ENCODE measurements around the gene ZFPM1.

Gene ZFPM1

GRCh38 chr16:88519938-88520653, 67.0 kb downstream of the ZFPM1 start:
- Histone ChIP-seq H3K4me1 (ENCODE audit: control insufficient read depth, insufficient read depth, low read length) (peaks cover 13% of the 10 kb centered on the region), H3K27me3 (ENCODE audit: control insufficient read depth, insufficient read depth, low read length, poor library complexity, severe bottlenecking) (no peaks in the 10 kb centered on the region), H3K36me3 (ENCODE audit: control insufficient read depth, insufficient read depth, low read length) (no peaks in the 10 kb centered on the region), H3K27ac (ENCODE audit: insufficient read depth, low read depth, low read length, poor library complexity, severe bottlenecking) (no peak overlapping the region), H3K4me3 (ENCODE audit: insufficient read depth, low read depth, low read length) (no peak overlapping the region), H3K9me3 (ENCODE audit: control insufficient read depth, low read length) (no peaks in the 10 kb centered on the region)
- 93 to 95% methylated on average over 3 of the region's 3 CpGs for WGBS, 2 experiments

GRCh38 chr16:88521674-88522073, 68.6 kb downstream of the ZFPM1 start:
- WGBS, 2 experiments: 84 to 87% methylated on average over 9 of the region's 9 CpGs
- Histone ChIP-seq H3K4me3 (ENCODE audit: insufficient read depth, low read depth, low read length) (no peak overlapping the region), H3K27me3 (ENCODE audit: control insufficient read depth, insufficient read depth, low read length, poor library complexity, severe bottlenecking) (no peaks in the 10 kb centered on the region)

GRCh38 chr16:88522276-88522949, 69.3 kb downstream of the ZFPM1 start:
- Histone ChIP-seq H3K4me1 (ENCODE audit: control insufficient read depth, insufficient read depth, low read length) (no peaks in the 10 kb centered on the region), H3K27me3 (ENCODE audit: control insufficient read depth, insufficient read depth, low read length, poor library complexity, severe bottlenecking) (no peaks in the 10 kb centered on the region), H3K27ac (ENCODE audit: insufficient read depth, low read depth, low read length, poor library complexity, severe bottlenecking) (no peak overlapping the region), H3K36me3 (ENCODE audit: control insufficient read depth, insufficient read depth, low read length) (no peaks in the 10 kb centered on the region), H3K9me3 (ENCODE audit: control insufficient read depth, low read length) (no peaks in the 10 kb centered on the region), H3K4me3 (ENCODE audit: insufficient read depth, low read depth, low read length) (no peak overlapping the region)
- 88% methylated on average over 24 of the region's 24 CpGs for WGBS, 2 experiments

More at GRCh38 chr16:88521674-88522073, 68.6 kb downstream of the ZFPM1 start:
- Histone ChIP-seq H3K36me3 (ENCODE audit: control insufficient read depth, insufficient read depth, low read length) (no peaks in the 10 kb centered on the region), H3K9me3 (ENCODE audit: control insufficient read depth, low read length) (no peaks in the 10 kb centered on the region), H3K4me1 (ENCODE audit: control insufficient read depth, insufficient read depth, low read length) (peaks cover 1% of the 10 kb centered on the region), H3K27ac (ENCODE audit: insufficient read depth, low read depth, low read length, poor library complexity, severe bottlenecking) (no peak overlapping the region)

DNA sequence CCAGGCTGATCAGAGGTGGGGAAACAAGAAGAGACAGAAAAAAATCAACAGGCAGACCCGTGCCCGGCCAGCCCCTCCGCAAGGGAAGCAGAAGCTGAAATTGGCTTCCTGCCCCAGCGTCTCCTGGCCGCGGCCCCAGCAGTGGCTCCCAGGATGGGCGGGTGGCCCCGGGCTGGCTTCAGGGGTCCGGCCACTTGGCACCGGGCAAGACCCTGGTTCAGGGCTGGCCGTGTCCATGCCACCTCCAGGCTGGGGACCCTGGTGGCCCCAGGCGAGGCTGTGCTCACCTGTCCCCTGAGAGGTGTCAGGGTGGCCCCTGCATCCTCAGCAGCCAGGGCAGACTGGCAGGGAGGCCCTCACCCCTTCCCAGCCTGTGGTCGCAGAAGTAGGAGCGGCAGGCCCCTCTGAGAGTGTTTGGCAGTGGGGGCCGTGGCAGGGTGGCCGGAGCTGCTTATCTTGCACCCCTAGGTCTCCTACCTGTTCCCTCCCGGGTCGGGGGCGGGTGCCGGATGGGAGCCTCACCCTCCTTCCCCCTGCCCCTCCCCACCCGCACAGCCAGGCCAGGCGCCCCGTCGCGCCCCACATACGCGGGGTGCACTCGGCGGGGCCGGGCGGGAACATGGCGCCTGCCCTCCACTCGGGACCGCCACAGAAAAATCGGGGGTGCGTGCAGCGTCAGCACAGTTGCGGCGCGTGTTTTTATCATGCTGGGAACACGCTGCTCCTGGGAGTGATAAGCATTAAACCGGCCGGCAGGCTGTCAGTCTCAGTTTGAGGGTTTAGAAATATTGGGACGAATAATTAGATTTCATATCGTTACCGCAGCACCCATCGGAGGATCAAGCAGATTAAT, 70.5 kb downstream of the ZFPM1 start:
- Histone ChIP-seq H3K4me3 (ENCODE audit: insufficient read depth, low read depth, low read length) (no peak overlapping the region), H3K27ac (ENCODE audit: insufficient read depth, low read depth, low read length, poor library complexity, severe bottlenecking) (no peak overlapping the region), H3K9me3 (ENCODE audit: control insufficient read depth, low read length) (no peaks in the 10 kb centered on the region), H3K4me1 (ENCODE audit: control insufficient read depth, insufficient read depth, low read length) (no peaks in the 10 kb centered on the region), H3K36me3 (ENCODE audit: control insufficient read depth, insufficient read depth, low read length) (no peaks in the 10 kb centered on the region), H3K27me3 (ENCODE audit: control insufficient read depth, insufficient read depth, low read length, poor library complexity, severe bottlenecking) (no peaks in the 10 kb centered on the region)
- WGBS, 2 experiments: 91 to 92% methylated on average over 46 to 47 of the region's 47 CpGs

- no peak overlapping the region for H3K27ac ChIP-seq (ENCODE audit: insufficient read depth, low read depth, low read length, poor library complexity, severe bottlenecking)
- no peak overlapping the region for H3K4me3 ChIP-seq (ENCODE audit: insufficient read depth, low read depth, low read length)
- WGBS, 2 experiments: 87 to 88% methylated on average over 18 of the region's 18 CpGs
- no peaks in the 10 kb centered on the region for H3K36me3 ChIP-seq (ENCODE audit: control insufficient read depth, insufficient read depth, low read length)
- no peaks in the 10 kb centered on the region for H3K4me1 ChIP-seq (ENCODE audit: control insufficient read depth, insufficient read depth, low read length)
- H3K9me3 ChIP-seq (ENCODE audit: control insufficient read depth, low read length): no peaks in the 10 kb centered on the region
- no peaks in the 10 kb centered on the region for H3K27me3 ChIP-seq (ENCODE audit: control insufficient read depth, insufficient read depth, low read length, poor library complexity, severe bottlenecking)
Observed at GRCh38 chr16:88524274-88524972, 71.3 kb downstream of the ZFPM1 start.

GRCh38 chr16:88524973-88525662, 72.0 kb downstream of the ZFPM1 start:
- H3K4me3 ChIP-seq (ENCODE audit: insufficient read depth, low read depth, low read length): no peak overlapping the region
- H3K27ac ChIP-seq (ENCODE audit: insufficient read depth, low read depth, low read length, poor library complexity, severe bottlenecking): no peak overlapping the region
- H3K36me3 ChIP-seq (ENCODE audit: control insufficient read depth, insufficient read depth, low read length): no peaks in the 10 kb centered on the region
- WGBS, 2 experiments: 85 to 86% methylated on average over 18 of the region's 18 CpGs
- no peaks in the 10 kb centered on the region for H3K27me3 ChIP-seq (ENCODE audit: control insufficient read depth, insufficient read depth, low read length, poor library complexity, severe bottlenecking)
- H3K4me1 ChIP-seq (ENCODE audit: control insufficient read depth, insufficient read depth, low read length): no peaks in the 10 kb centered on the region
- no peaks in the 10 kb centered on the region for H3K9me3 ChIP-seq (ENCODE audit: control insufficient read depth, low read length)

GRCh38 chr16:88525663-88525990, 72.5 kb downstream of the ZFPM1 start:
- Histone ChIP-seq H3K27me3 (ENCODE audit: control insufficient read depth, insufficient read depth, low read length, poor library complexity, severe bottlenecking) (no peaks in the 10 kb centered on the region), H3K4me1 (ENCODE audit: control insufficient read depth, insufficient read depth, low read length) (no peaks in the 10 kb centered on the region), H3K36me3 (ENCODE audit: control insufficient read depth, insufficient read depth, low read length) (no peaks in the 10 kb centered on the region), H3K4me3 (ENCODE audit: insufficient read depth, low read depth, low read length) (no peak overlapping the region), H3K9me3 (ENCODE audit: control insufficient read depth, low read length) (no peaks in the 10 kb centered on the region), H3K27ac (ENCODE audit: insufficient read depth, low read depth, low read length, poor library complexity, severe bottlenecking) (no peak overlapping the region)
- WGBS, 2 experiments: 80 to 82% methylated on average over 17 of the region's 17 CpGs

DNA sequence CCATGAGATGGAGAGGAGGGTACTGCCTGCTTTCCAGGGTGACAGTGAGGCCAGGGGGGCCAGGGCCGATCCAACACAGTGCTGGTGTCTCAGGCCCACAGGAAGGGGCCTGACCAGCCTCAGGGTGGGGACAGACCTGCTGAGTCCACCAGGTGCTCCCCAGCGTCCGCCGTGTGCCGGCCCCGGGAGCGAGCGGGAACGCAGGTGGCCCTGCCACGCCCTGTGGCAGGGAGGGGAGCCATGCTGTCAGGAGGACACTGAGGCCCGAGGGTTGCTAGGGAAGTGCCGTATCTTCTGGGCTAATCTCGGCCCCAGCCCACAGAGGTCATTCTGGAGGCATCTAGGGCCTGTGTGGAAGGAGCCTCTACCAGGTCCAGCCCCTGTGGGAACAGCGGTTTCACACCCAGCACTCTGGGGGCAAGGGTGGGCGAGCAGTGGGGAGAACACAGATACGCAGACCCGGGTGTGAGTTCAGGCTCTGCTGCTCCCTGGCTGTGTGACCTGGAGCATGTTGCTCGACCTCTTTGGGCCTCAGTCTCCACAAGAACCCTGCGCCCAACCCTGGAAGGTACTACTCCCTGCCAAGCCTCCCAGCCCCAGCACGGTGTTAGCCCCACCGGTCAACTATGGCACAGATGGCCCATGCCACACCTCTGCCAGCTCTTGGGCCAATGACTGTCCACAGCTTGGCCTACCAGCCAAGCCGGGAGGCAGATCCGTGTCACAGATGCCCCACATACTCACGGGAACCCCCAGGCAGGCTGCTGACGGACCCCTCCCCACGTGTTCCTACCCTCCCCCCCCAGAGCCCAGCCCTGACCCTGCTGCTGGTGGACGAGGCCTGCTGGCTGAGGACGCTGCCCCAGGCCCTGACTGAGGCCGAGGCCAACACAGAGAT, 73.2 kb downstream of the ZFPM1 start:
- WGBS, 2 experiments: 86 to 88% methylated on average over 29 of the region's 29 CpGs
- Histone ChIP-seq H3K27ac (ENCODE audit: insufficient read depth, low read depth, low read length, poor library complexity, severe bottlenecking) (no peak overlapping the region), H3K4me3 (ENCODE audit: insufficient read depth, low read depth, low read length) (no peak overlapping the region), H3K27me3 (ENCODE audit: control insufficient read depth, insufficient read depth, low read length, poor library complexity, severe bottlenecking) (no peaks in the 10 kb centered on the region), H3K36me3 (ENCODE audit: control insufficient read depth, insufficient read depth, low read length) (no peaks in the 10 kb centered on the region), H3K9me3 (ENCODE audit: control insufficient read depth, low read length) (no peaks in the 10 kb centered on the region), H3K4me1 (ENCODE audit: control insufficient read depth, insufficient read depth, low read length) (no peaks in the 10 kb centered on the region)

GRCh38 chr16:88526906-88527185, 73.8 kb downstream of the ZFPM1 start:
- WGBS, 2 experiments: 91 to 92% methylated on average over 9 of the region's 9 CpGs
- Histone ChIP-seq H3K27ac (ENCODE audit: insufficient read depth, low read depth, low read length, poor library complexity, severe bottlenecking) (no peak overlapping the region), H3K9me3 (ENCODE audit: control insufficient read depth, low read length) (no peaks in the 10 kb centered on the region), H3K4me1 (ENCODE audit: control insufficient read depth, insufficient read depth, low read length) (no peaks in the 10 kb centered on the region), H3K4me3 (ENCODE audit: insufficient read depth, low read depth, low read length) (no peak overlapping the region), H3K36me3 (ENCODE audit: control insufficient read depth, insufficient read depth, low read length) (no peaks in the 10 kb centered on the region), H3K27me3 (ENCODE audit: control insufficient read depth, insufficient read depth, low read length, poor library complexity, severe bottlenecking) (no peaks in the 10 kb centered on the region)
